ENCODE measurements around the gene SHH. TPM values are rescaled to one million over a fixed set of nuclear protein-coding genes. Genes with fewer than 3 reads are reported as not detected.

The SHH gene
- total and polyA plus RNA-seq, 2 experiments from 2014 or later: not detected

DNA sequence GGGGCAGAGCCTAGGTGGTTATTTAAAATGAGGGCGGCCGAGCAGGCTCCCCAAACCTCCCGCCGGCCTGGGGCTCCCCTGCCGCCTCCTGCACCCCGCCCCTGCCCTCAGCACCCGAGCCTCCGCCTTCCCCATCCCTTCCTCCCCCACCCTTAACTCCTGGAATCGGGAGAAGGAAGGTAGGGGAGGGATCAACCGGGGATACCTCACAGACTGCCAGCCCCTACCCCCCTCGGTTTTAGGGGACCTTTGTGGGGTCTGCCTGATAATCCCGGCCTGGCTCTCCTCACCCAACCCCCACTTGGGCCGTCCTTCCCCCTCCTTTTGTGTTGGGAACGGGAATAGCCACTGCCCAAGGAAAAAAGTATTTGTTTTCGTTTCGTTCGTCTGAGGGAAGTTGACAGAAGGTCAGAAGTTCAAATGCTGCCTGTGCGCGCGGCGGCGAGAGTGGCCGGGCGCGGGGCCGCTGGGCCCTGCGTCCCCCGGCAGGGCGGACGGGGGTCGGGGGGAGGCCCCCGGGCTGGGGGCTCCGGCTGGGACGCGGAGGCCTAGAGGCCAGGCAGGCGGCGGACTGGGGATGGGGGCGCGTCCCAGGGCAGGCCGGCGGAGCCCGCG lies 2.8 kb downstream of the SHH start:
- TF ChIP-seq, protein P1, sequence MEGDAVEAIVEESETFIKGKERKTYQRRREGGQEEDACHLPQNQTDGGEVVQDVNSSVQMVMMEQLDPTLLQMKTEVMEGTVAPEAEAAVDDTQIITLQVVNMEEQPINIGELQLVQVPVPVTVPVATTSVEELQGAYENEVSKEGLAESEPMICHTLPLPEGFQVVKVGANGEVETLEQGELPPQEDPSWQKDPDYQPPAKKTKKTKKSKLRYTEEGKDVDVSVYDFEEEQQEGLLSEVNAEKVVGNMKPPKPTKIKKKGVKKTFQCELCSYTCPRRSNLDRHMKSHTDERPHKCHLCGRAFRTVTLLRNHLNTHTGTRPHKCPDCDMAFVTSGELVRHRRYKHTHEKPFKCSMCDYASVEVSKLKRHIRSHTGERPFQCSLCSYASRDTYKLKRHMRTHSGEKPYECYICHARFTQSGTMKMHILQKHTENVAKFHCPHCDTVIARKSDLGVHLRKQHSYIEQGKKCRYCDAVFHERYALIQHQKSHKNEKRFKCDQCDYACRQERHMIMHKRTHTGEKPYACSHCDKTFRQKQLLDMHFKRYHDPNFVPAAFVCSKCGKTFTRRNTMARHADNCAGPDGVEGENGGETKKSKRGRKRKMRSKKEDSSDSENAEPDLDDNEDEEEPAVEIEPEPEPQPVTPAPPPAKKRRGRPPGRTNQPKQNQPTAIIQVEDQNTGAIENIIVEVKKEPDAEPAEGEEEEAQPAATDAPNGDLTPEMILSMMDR (IDR thresholded peaks at IDR 0.05; ENCODE audit: low read depth, low read length): no peak
- DNase-seq (ENCODE audit: low read depth in 1 of 2, low spot score in 1 of 2): no peak
- Histone ChIP-seq H3K27me3 (peaks cover 100% of the 10 kb centered on the region), H3K4me1 (ENCODE audit: low read depth) (peaks cover 9% of the 10 kb centered on the region), H3K4me3 (peak overlapping the region; percentile 10), H3K36me3 (no peaks in the 10 kb centered on the region), H3K9me3 (ENCODE audit: low read depth) (no peaks in the 10 kb centered on the region), H3K27ac (no peak overlapping the region)

DNA sequence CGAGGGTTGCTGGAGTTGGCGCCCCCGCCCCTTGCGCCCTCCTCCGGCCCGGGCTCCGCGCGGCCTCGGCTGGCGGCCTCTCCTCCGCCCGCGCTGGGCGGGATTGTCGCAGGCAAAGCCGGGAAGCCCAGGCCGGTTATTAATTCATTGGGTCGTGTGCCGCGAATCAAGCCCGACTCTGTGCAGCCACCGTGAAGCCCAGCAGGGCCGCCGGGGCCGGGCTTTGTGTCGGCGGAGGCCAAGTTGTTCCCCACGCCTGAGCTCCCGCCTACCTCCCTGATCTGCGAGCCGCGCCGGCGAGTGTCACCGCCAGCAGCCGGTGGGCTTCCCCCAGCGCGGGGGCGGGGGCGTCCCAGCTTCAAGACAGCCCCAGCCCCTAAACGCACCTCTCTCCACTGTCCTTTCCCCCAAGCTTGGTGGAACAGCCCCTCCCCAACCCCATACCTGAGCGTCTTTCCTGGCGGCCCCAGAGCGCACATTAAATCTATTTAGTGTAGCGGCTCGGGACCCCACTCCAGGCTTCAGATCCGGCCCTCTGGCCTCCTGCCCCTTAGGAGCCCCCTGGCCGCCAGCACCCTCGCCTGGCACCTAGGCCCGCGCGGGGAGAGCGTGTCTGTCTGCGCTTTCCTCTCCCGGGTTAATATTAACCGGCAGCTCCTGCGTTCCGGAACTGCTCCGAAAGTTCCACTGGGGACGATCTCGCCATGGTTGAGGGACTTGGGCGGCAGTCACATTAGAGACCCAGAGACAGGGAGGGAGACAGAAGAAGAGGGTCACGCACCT lies 3.5 kb downstream of the SHH start:
- no peak for DNase-seq (ENCODE audit: low read depth in 1 of 2, low spot score in 1 of 2)

DNA sequence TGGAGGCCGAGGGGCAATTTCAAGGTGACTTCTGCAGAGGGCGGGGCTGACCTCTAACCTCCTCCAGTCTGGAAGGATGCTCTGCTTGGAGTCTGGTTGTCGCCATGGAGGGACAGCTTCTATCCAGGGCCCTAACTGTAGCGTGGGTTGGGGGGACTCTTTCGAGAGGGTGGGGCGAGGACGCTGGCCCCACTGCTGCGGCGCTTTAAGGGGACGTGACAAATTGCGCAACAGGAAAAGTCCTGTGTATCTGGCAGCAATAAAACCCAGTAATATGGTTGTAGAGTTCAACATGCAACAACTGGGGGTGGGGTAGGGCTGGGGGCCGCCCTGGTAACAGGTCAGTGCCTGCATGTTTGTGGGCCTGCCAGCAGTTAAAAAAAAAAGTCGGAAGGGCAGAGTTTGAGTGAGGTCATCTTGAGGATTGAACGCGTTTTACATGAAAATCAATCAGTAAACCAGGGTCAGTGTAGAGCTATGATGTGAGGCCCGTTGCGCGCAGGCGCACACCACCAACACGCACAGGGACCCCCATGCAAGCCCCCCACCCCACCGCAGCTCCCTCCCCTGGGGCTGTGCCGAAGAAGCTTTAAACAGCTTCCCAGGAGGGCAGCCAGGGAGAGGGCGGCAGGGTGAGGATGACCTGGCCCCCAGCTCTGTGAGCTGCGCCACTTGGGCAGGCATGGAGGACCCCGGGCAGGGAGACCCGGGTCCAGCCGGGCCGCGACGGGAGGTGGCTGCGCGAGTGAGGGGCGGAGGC lies 4.3 kb downstream of the SHH start:
- H3K4me3 ChIP-seq: peak overlapping the region; percentile 10
- no peak for DNase-seq (ENCODE audit: low read depth in 1 of 2, low spot score in 1 of 2)
- peaks cover 9% of the 10 kb centered on the region for H3K4me1 ChIP-seq (ENCODE audit: low read depth)
- no peaks in the 10 kb centered on the region for H3K36me3 ChIP-seq
- TF ChIP-seq, protein P1 (IDR thresholded peaks at IDR 0.05; ENCODE audit: low read depth, low read length): no peak
- H3K27me3 ChIP-seq: peaks cover 100% of the 10 kb centered on the region
- no peaks in the 10 kb centered on the region for H3K9me3 ChIP-seq (ENCODE audit: low read depth)
- no peak overlapping the region for H3K27ac ChIP-seq

More for the DNA sequence above, 3.5 kb downstream of the SHH start:
- H3K9me3 ChIP-seq (ENCODE audit: low read depth): no peaks in the 10 kb centered on the region
- H3K4me3 ChIP-seq: peak overlapping the region; percentile 10
- H3K27me3 ChIP-seq: peaks cover 100% of the 10 kb centered on the region
- no peak overlapping the region for H3K27ac ChIP-seq
- no peaks in the 10 kb centered on the region for H3K36me3 ChIP-seq
- TF ChIP-seq, protein P1 (IDR thresholded peaks at IDR 0.05; ENCODE audit: low read depth, low read length): no peak
- H3K4me1 ChIP-seq (ENCODE audit: low read depth): peaks cover 9% of the 10 kb centered on the region

DNA sequence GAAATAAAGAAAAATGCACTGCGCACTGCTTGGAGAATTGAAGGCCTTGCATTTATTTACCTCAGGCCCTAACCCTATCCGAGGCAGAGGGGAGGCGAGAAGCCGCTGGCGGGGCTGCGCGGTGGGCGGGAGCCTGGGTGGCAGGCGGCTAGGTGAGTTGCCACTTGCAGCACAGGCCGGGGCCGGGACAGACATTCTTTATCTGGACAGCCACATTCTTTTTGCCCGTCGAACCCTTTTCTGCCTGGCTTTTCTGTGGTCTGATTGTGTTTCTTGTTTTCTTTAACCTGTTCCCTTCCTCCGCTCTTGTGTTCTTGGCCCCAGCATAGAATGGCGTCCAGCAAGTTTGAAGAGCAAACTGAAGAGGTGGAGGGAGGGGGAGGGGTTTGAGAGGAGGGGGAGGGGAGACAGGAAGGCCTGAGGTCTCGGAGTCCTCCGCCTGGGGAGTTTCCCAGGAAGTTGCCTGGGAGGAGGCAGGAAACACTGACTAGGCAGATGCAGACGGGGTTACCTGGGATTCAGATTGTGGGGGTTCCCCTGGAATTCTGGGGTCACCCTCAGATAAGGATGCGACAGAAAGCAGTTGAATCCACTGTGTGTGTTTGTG lies 5.1 kb downstream of the SHH start:
- no peak for DNase-seq (ENCODE audit: low read depth in 1 of 2, low spot score in 1 of 2)
- Histone ChIP-seq H3K4me1 (ENCODE audit: low read depth) (peaks cover 9% of the 10 kb centered on the region), H3K4me3 (no peak overlapping the region)

More for the DNA sequence above, 5.1 kb downstream of the SHH start:
- Histone ChIP-seq H3K27me3 (peaks cover 100% of the 10 kb centered on the region), H3K27ac (no peak overlapping the region), H3K9me3 (ENCODE audit: low read depth) (no peaks in the 10 kb centered on the region), H3K36me3 (no peaks in the 10 kb centered on the region)
- TF ChIP-seq, protein P1 (IDR thresholded peaks at IDR 0.05; ENCODE audit: low read depth, low read length): no peak
